ENCODE results near the gene PLXNA4.

PLXNA4 gene

GRCh38 chr7:132097550-132098134 lies 478.6 kb downstream of the PLXNA4 start:
- Histone ChIP-seq H3K27me3 (ENCODE audit: insufficient read depth, low read length, poor library complexity) (no peaks in the 10 kb centered on the region), H2BK15ac (replicated peaks; ENCODE audit: low read depth) (no peak overlapping the region), H3K4me2 (ENCODE audit: low read length) (no peak overlapping the region), H3K36me3 (ENCODE audit: control insufficient read depth, insufficient read depth, low read length) (no peaks in the 10 kb centered on the region), H4K8ac (ENCODE audit: low read depth, low read length) (no peak overlapping the region), H3K18ac (ENCODE audit: low read length) (no peak overlapping the region), H3K79me2 (ENCODE audit: control insufficient read depth, insufficient read depth, low read length) (no peaks in the 10 kb centered on the region), H2AK5ac (ENCODE audit: low read length) (no peak overlapping the region), H2BK5ac (ENCODE audit: low read length) (no peak overlapping the region), H3K4ac (ENCODE audit: low read depth, low read length) (no peak overlapping the region), H3K4me3 (ENCODE audit: low read length) (no peak overlapping the region), H3K79me1 (ENCODE audit: low read length) (no peaks in the 10 kb centered on the region), H3K4me1 (ENCODE audit: control insufficient read depth, low read depth, low read length) (no peaks in the 10 kb centered on the region), H4K5ac (ENCODE audit: low read length) (no peak overlapping the region), H3K23ac (ENCODE audit: low read length) (no peak overlapping the region), H3K27ac (ENCODE audit: low read depth, low read length) (no peak overlapping the region), H3K56ac (ENCODE audit: low read length) (no peak overlapping the region), H3K9ac (ENCODE audit: low read length) (no peak overlapping the region), H2BK120ac (ENCODE audit: low read depth, low read length) (no peak overlapping the region)
- WGBS (ENCODE audit: extremely low coverage, insufficient coverage, low lambda C conversion rate), result no CpG with 5 or more reads among the region's 9 CpGs
- no peak for DNase-seq

DNA sequence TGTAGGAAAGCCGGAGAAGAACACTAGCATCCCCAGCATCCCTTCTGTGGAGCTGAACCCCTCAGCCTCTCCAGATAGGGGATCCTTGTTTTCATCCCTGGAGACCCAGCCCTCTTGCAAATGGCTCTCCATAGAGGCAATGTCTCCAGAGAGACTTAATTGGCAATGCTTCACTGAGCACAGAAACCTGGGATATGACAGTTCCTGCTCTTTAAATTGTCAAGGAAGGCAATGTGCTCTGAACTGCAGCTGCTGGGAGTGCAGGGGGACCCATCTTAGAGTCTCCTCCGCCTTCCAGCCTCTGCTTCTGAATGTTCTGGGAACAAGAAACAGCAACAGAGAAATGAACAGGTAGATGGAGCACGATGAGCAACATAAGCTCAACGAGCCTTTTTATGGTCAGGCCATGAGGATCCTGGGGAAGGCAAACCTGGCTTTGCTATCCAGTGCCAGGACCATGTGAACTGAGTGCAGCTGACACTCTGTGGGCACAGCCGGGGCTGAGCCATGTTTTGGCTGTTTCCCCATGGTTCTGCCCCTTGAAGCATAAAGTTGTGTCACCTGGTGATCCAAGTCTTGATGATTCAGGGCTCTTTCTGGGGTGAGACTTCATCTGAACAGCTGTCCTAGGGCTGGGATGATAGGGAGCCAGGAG lies 481.0 kb downstream of the PLXNA4 start:
- no peak overlapping the region for H2BK5ac ChIP-seq (ENCODE audit: low read length)
- no peak overlapping the region for H3K23ac ChIP-seq (ENCODE audit: low read length)
- WGBS (ENCODE audit: extremely low coverage, insufficient coverage, low lambda C conversion rate), result no CpG with 5 or more reads among the region's 5 CpGs
- no peak overlapping the region for H3K56ac ChIP-seq (ENCODE audit: low read length)
- H4K8ac ChIP-seq (ENCODE audit: low read depth, low read length), result no peak overlapping the region
- no peak for DNase-seq
- no peak overlapping the region for H3K4me2 ChIP-seq (ENCODE audit: low read length)
- H3K27ac ChIP-seq (ENCODE audit: low read depth, low read length), result no peak overlapping the region
- H4K5ac ChIP-seq (ENCODE audit: low read length), result no peak overlapping the region
- H3K9ac ChIP-seq (ENCODE audit: low read length), result no peak overlapping the region
- H3K36me3 ChIP-seq (ENCODE audit: control insufficient read depth, insufficient read depth, low read length), result no peaks in the 10 kb centered on the region
- H3K4me1 ChIP-seq (ENCODE audit: control insufficient read depth, low read depth, low read length), result no peaks in the 10 kb centered on the region
- no peak overlapping the region for H2BK120ac ChIP-seq (ENCODE audit: low read depth, low read length)
- H2AK5ac ChIP-seq (ENCODE audit: low read length), result no peak overlapping the region
- H2BK15ac ChIP-seq (replicated peaks; ENCODE audit: low read depth), result no peak overlapping the region
- H3K27me3 ChIP-seq (ENCODE audit: insufficient read depth, low read length, poor library complexity), result no peaks in the 10 kb centered on the region
- no peak overlapping the region for H3K4me3 ChIP-seq (ENCODE audit: low read length)
- no peaks in the 10 kb centered on the region for H3K79me2 ChIP-seq (ENCODE audit: control insufficient read depth, insufficient read depth, low read length)
- no peaks in the 10 kb centered on the region for H3K79me1 ChIP-seq (ENCODE audit: low read length)
- H3K4ac ChIP-seq (ENCODE audit: low read depth, low read length), result no peak overlapping the region
- no peak overlapping the region for H3K18ac ChIP-seq (ENCODE audit: low read length)

DNA sequence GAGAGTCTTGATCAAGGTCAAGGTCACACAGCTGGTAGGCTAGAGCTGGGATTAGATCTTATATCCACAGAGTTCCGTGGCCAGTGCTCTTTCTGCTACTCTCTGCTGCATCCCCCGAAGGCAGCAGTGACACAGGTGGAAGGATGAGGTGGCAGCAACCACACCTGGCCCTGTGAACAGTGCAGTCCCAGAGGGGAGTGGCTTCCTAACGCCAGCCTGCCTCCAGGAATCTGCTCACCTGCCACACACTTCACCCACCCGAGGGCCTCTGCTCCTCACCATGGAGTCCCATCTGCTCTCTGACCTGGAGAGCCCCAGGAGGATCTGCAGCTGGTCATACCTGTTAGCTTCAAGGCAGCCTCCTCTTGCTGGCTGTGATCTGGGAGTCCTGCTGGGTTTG lies 484.2 kb downstream of the PLXNA4 start:
- H3K18ac ChIP-seq (ENCODE audit: low read length), result no peak overlapping the region
- no peaks in the 10 kb centered on the region for H3K36me3 ChIP-seq (ENCODE audit: control insufficient read depth, insufficient read depth, low read length)
- H3K9ac ChIP-seq (ENCODE audit: low read length), result no peak overlapping the region
- H3K4me2 ChIP-seq (ENCODE audit: low read length), result no peak overlapping the region
- no peak overlapping the region for H3K4ac ChIP-seq (ENCODE audit: low read depth, low read length)
- no peak for DNase-seq
- no peak overlapping the region for H3K23ac ChIP-seq (ENCODE audit: low read length)
- no peak overlapping the region for H3K56ac ChIP-seq (ENCODE audit: low read length)
- no peak overlapping the region for H3K27ac ChIP-seq (ENCODE audit: low read depth, low read length)
- no peak overlapping the region for H2BK120ac ChIP-seq (ENCODE audit: low read depth, low read length)
- H3K79me1 ChIP-seq (ENCODE audit: low read length), result no peaks in the 10 kb centered on the region
- H3K79me2 ChIP-seq (ENCODE audit: control insufficient read depth, insufficient read depth, low read length), result no peaks in the 10 kb centered on the region
- no peak overlapping the region for H3K4me3 ChIP-seq (ENCODE audit: low read length)
- no peaks in the 10 kb centered on the region for H3K4me1 ChIP-seq (ENCODE audit: control insufficient read depth, low read depth, low read length)
- H3K27me3 ChIP-seq (ENCODE audit: insufficient read depth, low read length, poor library complexity), result no peaks in the 10 kb centered on the region
- no peak overlapping the region for H4K8ac ChIP-seq (ENCODE audit: low read depth, low read length)
- H2BK15ac ChIP-seq (replicated peaks; ENCODE audit: low read depth), result no peak overlapping the region
- H2AK5ac ChIP-seq (ENCODE audit: low read length), result no peak overlapping the region
- no peak overlapping the region for H4K5ac ChIP-seq (ENCODE audit: low read length)
- H2BK5ac ChIP-seq (ENCODE audit: low read length), result no peak overlapping the region
- WGBS (ENCODE audit: extremely low coverage, insufficient coverage, low lambda C conversion rate), result no CpG with 5 or more reads among the region's 4 CpGs

- no peak overlapping the region for H4K8ac ChIP-seq (ENCODE audit: low read depth, low read length)
- no CpG with 5 or more reads among the region's 1 CpG for WGBS (ENCODE audit: extremely low coverage, insufficient coverage, low lambda C conversion rate)
Measured at GRCh38 chr7:132091706-132092105, 484.6 kb downstream of the PLXNA4 start.

DNA sequence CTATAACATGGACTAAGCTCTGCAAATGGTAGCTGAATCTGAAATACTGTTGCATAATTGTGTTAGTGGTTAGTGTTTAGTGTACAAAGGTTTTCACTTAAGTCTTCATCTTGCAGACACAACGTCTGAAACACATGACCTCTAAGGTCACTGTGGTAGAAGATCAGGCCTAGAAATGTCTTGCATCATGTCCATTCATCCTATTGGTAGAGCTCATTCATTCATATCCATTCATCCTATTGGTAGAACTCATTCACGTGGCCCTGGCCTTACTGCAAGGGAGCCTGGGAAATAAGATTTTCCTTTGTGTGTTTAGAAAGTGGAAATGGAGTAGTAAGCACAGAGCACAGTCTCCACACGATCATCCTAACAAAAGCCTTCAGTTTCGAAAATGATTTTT lies 485.8 kb downstream of the PLXNA4 start:
- Histone ChIP-seq H3K4me3 (ENCODE audit: low read length) (no peak overlapping the region), H3K23ac (ENCODE audit: low read length) (no peak overlapping the region), H3K79me1 (ENCODE audit: low read length) (no peaks in the 10 kb centered on the region), H3K27ac (ENCODE audit: low read depth, low read length) (no peak overlapping the region), H4K8ac (ENCODE audit: low read depth, low read length) (no peak overlapping the region), H2BK15ac (replicated peaks; ENCODE audit: low read depth) (no peak overlapping the region), H2BK5ac (ENCODE audit: low read length) (no peak overlapping the region), H3K56ac (ENCODE audit: low read length) (no peak overlapping the region), H3K4ac (ENCODE audit: low read depth, low read length) (no peak overlapping the region), H3K27me3 (ENCODE audit: insufficient read depth, low read length, poor library complexity) (no peaks in the 10 kb centered on the region), H3K4me1 (ENCODE audit: control insufficient read depth, low read depth, low read length) (no peaks in the 10 kb centered on the region), H3K4me2 (ENCODE audit: low read length) (no peak overlapping the region), H2AK5ac (ENCODE audit: low read length) (no peak overlapping the region), H3K36me3 (ENCODE audit: control insufficient read depth, insufficient read depth, low read length) (no peaks in the 10 kb centered on the region), H3K79me2 (ENCODE audit: control insufficient read depth, insufficient read depth, low read length) (no peaks in the 10 kb centered on the region), H4K5ac (ENCODE audit: low read length) (no peak overlapping the region), H3K18ac (ENCODE audit: low read length) (no peak overlapping the region), H2BK120ac (ENCODE audit: low read depth, low read length) (no peak overlapping the region), H3K9ac (ENCODE audit: low read length) (no peak overlapping the region)
- WGBS (ENCODE audit: extremely low coverage, insufficient coverage, low lambda C conversion rate), result no CpG with 5 or more reads among the region's 4 CpGs
- DNase-seq, result no peak

More at GRCh38 chr7:132091706-132092105, 484.6 kb downstream of the PLXNA4 start:
- Histone ChIP-seq H3K79me1 (ENCODE audit: low read length) (no peaks in the 10 kb centered on the region), H3K4me3 (ENCODE audit: low read length) (no peak overlapping the region), H3K27me3 (ENCODE audit: insufficient read depth, low read length, poor library complexity) (no peaks in the 10 kb centered on the region), H3K18ac (ENCODE audit: low read length) (no peak overlapping the region), H3K56ac (ENCODE audit: low read length) (no peak overlapping the region), H2BK15ac (replicated peaks; ENCODE audit: low read depth) (no peak overlapping the region), H3K4me2 (ENCODE audit: low read length) (no peak overlapping the region), H3K27ac (ENCODE audit: low read depth, low read length) (no peak overlapping the region), H3K23ac (ENCODE audit: low read length) (no peak overlapping the region), H3K4me1 (ENCODE audit: control insufficient read depth, low read depth, low read length) (no peaks in the 10 kb centered on the region), H2AK5ac (ENCODE audit: low read length) (no peak overlapping the region), H3K36me3 (ENCODE audit: control insufficient read depth, insufficient read depth, low read length) (no peaks in the 10 kb centered on the region), H3K4ac (ENCODE audit: low read depth, low read length) (no peak overlapping the region), H3K9ac (ENCODE audit: low read length) (no peak overlapping the region), H2BK5ac (ENCODE audit: low read length) (no peak overlapping the region), H4K5ac (ENCODE audit: low read length) (no peak overlapping the region), H2BK120ac (ENCODE audit: low read depth, low read length) (no peak overlapping the region), H3K79me2 (ENCODE audit: control insufficient read depth, insufficient read depth, low read length) (no peaks in the 10 kb centered on the region)
- DNase-seq, result no peak

GRCh38 chr7:132089356-132089755 lies 486.9 kb downstream of the PLXNA4 start:
- no peak overlapping the region for H2BK5ac ChIP-seq (ENCODE audit: low read length)
- no CpG with 5 or more reads among the region's 3 CpGs for WGBS (ENCODE audit: extremely low coverage, insufficient coverage, low lambda C conversion rate)
- no peak overlapping the region for H3K9ac ChIP-seq (ENCODE audit: low read length)

More at GRCh38 chr7:132089356-132089755, 486.9 kb downstream of the PLXNA4 start:
- no peak for DNase-seq
- H2BK120ac ChIP-seq (ENCODE audit: low read depth, low read length), result no peak overlapping the region
- no peak overlapping the region for H3K27ac ChIP-seq (ENCODE audit: low read depth, low read length)
- H4K8ac ChIP-seq (ENCODE audit: low read depth, low read length), result no peak overlapping the region
- H3K4me1 ChIP-seq (ENCODE audit: control insufficient read depth, low read depth, low read length), result no peaks in the 10 kb centered on the region
- no peaks in the 10 kb centered on the region for H3K79me1 ChIP-seq (ENCODE audit: low read length)
- H2BK15ac ChIP-seq (replicated peaks; ENCODE audit: low read depth), result no peak overlapping the region
- no peaks in the 10 kb centered on the region for H3K79me2 ChIP-seq (ENCODE audit: control insufficient read depth, insufficient read depth, low read length)
- no peak overlapping the region for H4K5ac ChIP-seq (ENCODE audit: low read length)
- no peaks in the 10 kb centered on the region for H3K36me3 ChIP-seq (ENCODE audit: control insufficient read depth, insufficient read depth, low read length)
- no peak overlapping the region for H3K18ac ChIP-seq (ENCODE audit: low read length)
- no peak overlapping the region for H3K4me3 ChIP-seq (ENCODE audit: low read length)
- H3K27me3 ChIP-seq (ENCODE audit: insufficient read depth, low read length, poor library complexity), result no peaks in the 10 kb centered on the region
- no peak overlapping the region for H3K4me2 ChIP-seq (ENCODE audit: low read length)
- H2AK5ac ChIP-seq (ENCODE audit: low read length), result no peak overlapping the region
- no peak overlapping the region for H3K23ac ChIP-seq (ENCODE audit: low read length)
- no peak overlapping the region for H3K56ac ChIP-seq (ENCODE audit: low read length)
- H3K4ac ChIP-seq (ENCODE audit: low read depth, low read length), result no peak overlapping the region
